ENCODE results near the gene FNDC3B.

Gene FNDC3B

DNA sequence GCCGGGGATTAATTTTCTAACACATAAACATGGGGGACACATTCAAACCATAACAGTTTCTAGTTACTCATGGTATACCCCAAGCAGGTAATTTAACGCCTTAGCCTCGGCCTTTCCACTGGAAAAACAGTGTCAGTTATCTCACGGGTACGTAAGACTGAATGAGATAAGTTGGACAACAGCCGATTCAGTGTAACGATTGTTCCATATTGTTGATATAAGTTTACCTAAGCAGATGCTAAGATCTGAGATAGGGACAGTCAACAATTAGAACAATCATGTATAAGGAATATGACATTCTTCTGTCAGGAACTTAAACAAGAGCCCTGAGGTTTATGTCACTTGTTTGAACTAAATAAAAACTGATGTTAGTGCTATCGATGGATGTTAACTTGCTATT lies 278.1 kb downstream of the FNDC3B start:
- DNase-seq: no peak

DNA sequence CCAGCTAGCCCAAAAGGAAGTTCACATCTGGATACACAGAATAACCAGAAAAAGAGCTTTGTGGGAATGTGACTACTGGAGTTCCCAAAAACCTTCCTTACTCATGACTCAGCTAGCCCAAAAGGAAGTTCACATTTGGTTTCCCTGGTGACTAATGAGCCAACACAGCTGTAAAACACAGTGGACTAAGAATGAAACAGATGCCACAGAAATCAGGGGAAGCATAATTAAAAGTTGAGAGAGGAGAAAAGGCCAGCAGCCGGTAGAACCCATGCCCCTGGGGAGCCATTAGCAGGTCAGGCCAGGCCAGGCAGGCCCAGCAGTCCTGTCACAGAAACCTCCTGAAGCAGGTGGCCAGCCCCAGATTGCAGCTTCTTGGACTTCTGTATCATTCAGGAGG lies 278.6 kb downstream of the FNDC3B start:
- DNase-seq: peak; percentile 72 to 87 (median 79)

DNA sequence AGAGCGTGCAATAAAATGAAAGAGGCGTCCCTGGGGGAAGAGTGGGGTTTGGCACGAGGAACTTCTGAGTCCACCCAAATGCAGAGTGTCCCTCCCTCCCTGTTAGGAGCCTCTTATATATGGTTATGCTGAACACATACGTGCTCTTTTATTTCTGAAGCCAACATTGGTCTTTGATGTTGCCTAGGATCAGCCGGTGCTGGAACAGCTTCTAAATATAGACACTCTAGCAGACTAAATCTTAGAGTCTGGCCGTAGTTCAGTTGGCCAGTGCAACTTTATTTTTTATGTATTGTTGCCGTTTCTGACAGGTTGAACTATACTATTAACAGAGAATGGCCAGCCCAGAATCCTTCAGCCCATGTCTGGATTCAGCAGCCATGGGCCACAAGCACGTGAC lies 280.2 kb downstream of the FNDC3B start:
- DNase-seq: no peak

DNA sequence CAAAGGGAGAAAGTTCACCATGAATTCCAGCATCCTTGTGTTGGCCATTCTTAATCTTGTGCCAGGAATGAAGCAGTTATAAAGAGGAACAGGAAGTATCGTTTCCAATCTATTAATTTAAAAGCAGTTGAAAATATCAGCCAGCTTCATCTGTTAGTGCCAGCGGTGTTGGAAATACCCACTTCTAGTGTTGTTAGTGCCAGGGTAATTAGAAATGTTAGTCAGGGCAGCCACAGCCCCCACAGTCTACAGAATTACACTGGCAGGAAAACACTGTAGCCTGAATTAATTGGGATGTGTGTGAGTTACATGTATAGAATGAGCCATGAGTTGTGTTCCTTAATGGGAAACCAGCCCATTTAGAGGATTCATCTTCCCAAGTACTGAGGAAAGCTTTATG lies 281.1 kb downstream of the FNDC3B start:
- DNase-seq: peak in 2 of 4 experiments; percentile 23 to 24

DNA sequence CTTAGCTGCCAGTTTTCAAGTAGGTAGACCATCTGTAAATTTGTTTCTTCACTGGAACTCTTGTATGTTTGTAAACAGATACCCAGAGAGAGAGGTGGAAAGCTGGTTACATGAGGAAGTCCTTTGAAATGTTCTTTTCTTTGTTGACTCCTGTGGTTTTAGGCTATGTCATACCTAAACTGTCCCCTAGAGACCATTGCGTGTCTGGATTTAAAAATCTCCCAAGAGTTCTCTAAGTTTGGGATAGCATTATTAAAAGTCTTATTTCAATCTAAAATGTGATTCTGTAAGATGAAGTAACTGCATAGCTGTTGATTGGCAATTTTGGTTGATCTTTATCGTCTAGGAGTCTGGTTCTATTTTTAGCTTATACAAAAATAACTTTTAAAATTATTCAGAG lies 281.7 kb downstream of the FNDC3B start:
- peak in 2 of 4 experiments; percentile 49 to 51 for DNase-seq

DNA sequence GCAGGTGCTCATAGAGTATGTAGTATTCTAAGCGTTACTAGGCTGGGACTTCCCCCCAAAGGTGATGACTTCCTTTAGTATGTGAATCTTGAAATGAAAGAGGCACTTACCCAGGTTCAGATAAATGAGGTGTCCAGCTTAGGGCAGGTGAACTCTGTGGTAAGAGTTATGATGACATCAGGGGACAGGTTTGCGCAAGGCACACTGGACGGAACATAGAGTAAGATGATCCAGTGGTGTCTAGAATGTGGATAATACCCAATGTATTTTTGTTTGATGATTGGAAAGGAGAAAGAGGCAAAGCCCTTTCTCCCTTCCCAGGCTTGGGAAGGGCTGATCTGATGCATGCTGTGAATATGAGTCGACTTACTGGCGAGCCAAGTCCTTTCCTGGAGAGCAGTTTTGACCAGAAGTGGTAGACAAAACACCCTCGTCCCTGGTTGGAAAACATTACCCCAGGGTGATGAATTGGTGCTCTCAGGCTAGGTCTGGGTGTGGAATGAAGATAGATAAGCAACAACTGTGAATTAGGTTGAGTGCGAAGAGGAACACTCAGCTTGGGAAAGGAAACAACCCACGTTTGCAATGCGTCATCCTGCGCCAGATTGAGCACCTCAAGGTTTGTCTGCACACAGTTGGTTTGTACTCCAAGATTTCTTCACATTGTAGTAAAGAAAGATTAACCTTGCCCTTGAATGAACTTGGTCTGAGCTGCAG lies 284.7 kb downstream of the FNDC3B start:
- DNase-seq: no peak

DNA sequence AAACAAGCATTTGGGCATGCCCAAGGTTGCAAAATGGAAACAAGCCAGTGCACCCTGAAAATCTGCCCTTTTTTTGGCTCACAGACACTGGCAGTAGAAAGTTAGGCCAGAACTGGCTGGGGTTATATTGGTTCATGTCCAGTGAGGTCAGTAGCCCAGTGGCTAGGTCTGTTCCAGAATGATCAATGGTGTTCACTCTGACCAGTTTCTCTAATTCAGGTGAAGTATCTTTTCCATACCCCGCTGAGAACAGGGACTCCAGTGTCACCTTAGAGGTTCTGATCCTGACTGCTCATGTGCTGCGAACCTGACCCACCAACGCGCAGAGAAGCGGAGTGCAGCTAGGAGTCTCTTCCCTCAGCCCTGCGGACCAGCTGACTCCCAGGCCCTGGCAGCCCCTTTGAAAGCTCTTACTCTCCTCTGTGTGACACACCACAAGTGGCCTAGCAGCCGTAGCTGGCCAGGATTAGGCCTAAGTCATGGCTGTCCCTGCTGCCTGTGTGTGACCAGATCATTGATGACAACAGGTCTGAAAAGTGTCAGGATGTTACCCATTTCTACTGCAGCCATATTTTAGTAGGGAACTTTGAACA lies 285.3 kb downstream of the FNDC3B start:
- DNase-seq: no peak

DNA sequence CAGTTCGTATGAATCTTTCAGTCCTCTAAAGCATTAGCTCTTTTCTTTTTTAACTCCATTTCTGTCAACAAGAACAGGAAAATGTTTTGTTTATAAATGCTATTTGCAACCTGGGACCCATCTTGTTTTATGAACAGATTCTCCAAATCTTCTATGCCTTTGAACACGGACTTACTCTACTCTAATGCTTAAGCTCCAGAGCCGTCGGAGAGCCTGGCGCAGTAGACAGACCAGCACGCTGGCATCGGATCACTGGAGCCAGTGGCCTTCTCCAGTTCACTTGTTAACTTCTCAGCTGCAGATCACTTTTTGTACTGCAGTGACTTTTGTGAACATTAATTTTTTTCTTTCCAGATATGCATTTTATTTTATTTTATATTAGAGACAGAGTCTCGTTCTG lies 286.1 kb downstream of the FNDC3B start:
- no peak for DNase-seq

DNA sequence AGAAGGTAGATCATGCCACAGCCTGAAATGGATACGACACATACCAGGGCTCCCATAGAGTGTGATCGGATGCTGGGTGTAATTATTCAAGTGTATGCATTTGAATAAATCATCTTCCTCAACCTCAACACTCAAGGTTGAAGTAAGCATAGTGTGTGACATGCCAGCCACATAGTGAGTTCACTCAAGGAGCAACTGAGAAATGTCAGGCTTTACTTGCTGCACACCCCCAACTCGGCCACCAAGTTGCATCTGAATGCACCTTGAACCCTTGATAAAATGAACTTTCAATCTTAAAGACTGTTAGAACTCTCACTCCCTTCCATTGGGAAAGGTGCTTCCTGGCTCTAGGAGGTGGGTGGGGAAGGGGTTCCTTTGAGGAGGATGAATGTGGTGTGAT lies 287.6 kb downstream of the FNDC3B start:
- DNase-seq: no peak

DNA sequence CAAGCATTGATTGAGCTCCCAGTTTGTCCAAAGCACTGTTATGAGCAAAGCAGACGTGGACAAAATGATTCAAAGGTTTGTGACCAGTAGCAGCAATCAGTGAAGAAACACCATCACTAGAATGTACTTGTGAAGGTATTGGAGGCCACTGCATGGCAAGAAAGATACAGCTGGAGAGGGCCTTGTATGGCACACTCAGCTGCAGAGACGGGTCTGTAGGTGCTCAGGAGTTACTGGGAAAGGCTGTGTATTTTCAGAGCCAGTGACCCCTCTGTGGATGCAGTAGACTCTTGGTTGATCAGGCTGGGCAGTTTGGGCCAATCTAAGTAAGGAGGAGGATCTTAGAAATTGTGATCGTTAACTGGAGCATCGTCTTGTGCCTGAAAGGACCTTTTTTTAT lies 288.9 kb downstream of the FNDC3B start:
- no peak for DNase-seq

DNA sequence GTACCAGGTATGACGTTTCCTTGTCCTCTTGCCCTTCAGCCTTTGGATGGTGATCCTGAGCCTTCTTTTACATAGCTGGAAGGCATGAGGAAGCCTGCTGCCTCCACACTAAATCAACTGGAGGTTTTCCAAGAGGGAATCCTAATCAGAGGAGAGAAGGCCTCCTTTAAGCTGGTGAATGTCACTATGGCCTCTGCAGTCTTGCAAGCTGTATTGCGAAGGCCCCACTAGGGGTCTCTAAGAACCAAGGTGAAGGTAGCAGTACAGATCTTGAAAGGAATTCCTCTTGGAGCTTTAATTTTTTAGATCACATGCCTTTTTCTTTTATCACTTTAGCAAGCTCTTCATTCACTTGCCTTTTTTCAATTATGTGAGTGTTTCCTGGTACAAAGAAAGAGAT lies 289.7 kb downstream of the FNDC3B start:
- no peak for DNase-seq

DNA sequence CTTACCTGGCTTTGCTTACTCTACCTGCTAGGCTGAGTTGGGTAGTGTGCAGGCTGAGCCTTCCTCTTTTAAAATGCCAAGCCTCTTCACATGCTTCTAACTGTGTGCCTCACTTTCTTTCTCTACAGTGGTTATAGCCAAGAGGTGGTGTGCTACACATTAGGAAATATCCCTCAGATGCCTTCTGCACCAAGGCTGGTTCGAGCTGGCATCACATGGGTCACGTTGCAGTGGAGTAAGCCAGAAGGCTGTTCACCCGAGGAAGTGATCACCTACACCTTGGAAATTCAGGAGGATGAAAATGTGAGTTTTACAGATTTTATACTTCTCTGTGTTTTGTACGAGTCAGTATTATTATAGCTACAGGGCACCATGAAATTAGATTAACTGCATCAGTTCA lies 291.0 kb downstream of the FNDC3B start:
- DNase-seq: no peak

DNA sequence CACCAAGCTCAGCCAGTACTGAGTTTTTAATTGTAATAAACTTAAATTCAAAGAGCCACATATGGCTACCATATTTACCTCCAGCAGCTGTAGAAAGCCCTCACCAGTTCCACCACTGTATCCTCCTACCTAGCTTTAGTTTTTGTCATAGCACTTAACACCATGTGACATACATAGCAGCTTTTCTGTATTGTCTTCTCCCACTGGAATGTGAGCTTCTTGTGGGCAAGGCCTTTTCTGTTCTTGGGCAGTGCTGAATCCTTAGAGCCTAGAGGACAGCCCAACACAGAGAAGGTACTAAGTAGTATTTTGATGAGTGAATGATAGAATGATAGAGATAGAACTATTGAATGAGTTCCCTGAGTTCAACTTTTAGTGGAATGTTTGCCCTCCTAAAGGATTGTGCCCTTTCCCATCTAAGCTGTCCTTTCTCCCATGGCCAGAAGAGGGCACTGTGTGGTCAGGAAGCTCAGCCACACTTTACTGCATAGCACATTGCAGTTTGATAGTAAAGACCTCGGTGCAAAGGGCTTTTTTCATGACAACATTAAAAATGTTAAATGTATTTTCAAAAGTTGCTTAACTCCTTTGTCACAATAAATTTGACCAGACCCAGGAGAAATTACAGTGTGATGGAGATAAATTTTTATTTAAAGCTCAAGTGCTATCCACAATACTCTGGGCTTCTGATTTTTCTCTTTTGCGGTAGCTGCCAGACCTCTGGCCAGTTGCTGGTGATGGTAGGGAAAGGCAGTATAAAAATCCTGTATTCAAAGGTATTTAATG lies 293.1 kb downstream of the FNDC3B start:
- DNase-seq: peak; percentile 48 to 68 (median 60)

DNA sequence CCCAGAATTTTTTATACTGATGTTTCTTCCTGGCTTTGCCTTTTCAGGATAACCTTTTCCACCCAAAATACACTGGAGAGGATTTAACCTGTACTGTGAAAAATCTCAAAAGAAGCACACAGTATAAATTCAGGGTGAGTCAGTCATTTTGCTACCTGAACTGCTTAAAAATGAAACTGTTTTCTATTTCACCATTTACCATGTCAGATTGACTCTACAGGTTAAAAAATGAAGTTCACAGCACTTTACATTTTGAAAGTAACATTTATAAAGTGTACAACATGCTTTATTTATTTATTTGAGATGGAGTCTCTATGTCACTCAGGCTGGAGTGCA lies 293.6 kb downstream of the FNDC3B start:
- DNase-seq: no peak

DNA sequence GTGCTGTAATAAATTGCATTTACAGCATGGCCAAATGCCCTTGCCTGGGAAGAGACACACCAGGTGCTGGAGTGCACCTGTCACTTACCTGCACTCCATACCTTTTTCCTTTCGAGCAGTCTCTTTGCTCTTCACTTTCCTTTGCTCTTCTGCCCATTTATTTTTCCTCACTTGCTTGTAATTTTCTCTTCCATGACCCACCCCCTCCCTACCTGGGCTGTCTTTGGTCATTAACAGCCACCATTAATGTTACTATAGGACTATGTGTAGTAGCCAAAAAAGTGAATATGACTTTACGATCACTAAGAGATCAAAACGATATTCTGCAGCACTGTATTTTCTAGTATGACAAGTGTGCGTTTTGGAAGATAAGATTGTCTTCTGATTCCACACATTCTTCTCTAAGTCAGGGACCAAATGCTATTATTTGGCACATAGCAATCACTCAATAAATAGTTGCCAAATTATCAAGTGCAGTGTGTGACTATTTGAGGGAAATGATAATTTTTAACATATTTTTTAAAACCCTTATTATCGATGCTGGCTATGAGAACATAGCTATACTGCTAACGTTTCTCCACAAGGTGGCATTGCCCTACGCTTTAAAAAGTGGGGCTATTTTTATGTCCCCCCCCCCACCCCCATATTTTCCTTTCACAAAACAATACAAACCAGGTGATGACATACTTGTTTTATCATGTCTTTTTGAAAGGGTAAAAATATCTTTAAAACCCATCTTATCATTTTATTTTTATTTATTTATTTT lies 294.5 kb downstream of the FNDC3B start:
- no peak for DNase-seq

DNA sequence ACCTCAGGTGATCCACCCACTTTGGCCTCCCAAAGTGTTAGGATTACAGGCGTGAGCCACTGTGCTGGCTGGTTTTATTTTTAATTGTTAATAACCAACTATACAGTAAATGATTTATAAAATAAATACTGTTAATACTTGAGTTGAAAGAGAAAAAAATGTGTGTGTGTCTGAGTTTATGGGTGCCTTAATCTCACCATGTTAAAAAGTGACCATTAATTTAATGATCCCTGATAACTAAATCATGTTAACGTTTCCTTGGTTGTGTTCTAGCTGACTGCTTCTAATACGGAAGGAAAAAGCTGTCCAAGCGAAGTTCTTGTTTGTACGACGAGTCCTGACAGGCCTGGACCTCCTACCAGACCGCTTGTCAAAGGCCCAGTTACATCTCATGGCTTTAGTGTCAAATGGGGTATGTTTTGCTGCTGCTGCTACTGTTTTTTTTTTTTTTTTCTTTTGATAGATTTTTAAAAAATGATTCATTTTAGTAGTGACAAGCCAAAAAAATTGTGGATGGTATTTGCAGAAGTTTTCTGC lies 295.4 kb downstream of the FNDC3B start:
- DNase-seq: no peak

DNA sequence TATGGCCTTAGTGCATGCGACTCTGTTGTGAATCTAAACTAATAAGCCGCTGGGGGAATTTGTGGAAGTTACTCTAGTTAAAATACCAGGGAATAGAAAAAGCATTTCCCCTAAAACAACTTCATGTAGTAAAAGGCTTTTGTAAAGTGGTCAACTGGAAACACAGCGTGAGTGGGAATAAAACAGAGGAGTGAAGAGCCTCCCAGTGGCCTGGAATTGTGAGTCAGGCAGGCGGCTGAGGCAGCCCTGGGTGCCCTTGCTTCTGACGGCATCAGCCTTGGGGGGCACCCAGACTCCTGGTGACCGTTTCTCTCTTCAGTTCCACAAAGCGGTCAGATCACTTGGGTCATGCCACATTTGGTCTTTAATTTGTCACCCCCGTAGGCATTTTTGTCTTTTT lies 300.5 kb downstream of the FNDC3B start:
- DNase-seq: no peak

DNA sequence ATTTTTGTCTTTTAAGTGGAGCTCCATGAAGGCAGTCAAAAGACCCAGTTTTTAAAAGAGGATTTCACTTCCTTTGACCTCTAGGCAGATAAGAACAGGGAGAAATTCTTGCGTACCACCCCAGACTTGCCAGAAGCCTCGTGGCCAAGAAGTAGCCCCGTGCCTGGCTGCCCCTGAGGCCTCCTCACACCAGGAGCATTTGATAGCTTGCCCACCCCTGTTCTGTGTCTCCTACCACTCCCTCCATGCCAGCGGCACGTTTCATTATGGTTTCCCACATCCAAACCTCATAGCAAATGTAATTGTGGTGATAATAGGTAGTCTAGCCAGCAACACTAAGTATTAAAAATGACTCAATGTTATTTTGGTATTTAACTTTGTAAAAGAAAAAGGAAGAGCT lies 301.2 kb downstream of the FNDC3B start:
- DNase-seq: no peak

DNA sequence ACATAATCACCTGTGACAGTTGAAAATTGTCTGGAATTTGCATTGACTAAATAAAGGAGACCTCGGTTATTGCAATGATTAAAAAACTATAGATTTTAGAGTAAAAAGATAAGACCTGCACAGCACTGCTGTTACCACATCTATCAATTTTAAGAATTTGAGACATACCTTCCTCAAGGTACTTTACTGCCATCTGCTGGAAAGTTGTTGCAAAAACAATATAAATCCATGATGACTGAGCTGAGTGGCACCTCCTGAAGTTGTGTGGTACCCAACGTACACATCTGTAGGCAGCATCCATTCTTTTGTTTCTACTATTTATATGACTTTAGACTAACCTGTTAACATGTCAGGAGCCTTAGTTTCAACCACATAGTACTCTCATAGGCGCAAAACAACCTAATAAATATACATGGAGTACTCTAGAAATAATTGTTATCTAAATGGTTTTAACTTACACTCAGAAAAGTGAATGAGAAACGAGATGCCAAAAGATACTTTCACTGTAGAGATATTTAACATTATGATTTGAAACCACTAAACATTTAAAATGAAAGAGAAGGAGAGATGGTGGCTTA lies 302.2 kb downstream of the FNDC3B start:
- DNase-seq: peak; percentile 17 to 81 (median 64)

DNA sequence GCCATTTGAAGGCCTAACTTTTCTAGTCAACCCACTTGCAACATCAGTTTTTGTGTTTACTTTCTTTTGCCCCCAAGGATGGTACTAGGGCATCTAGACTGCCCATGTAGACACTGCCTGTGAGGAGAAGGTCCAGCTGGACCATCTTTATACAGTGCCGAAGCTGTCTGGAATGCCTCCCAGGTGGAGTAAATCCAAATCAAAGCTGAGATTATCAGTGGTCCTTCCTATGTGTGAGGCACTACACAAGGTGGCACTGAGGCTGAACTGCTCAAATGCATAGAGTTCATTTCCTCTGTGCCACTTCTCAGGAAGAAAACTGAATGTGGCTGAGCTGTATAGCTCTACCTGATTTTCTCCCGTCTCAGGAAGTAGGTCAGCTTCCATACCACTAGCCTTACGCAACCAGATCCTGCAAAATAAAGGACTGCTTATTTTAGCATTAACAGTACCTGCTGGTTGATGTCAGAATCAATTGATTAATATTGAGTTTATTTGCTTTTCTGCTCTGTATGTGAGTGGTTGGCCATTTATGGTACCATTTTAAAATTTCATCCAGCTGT lies 302.8 kb downstream of the FNDC3B start:
- no peak for DNase-seq

DNA sequence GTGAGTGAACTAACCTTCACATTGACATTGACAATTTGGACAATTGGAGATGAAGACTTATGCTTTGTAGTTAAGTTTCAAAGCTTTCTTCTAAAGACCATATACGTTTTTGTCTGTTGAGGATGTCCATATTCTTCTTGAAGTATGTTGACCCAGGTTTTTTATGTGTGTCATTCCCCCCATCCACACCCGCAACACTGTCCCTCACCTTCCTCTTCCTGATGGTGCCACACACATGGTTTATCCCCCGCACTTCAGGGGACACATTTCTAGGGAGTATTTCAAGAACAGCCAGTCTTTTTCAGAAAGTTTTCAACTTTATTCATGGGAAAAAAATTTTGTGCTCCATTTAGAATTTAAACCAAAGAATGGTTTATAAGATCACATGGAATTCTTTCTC lies 303.7 kb downstream of the FNDC3B start:
- no peak for DNase-seq

DNA sequence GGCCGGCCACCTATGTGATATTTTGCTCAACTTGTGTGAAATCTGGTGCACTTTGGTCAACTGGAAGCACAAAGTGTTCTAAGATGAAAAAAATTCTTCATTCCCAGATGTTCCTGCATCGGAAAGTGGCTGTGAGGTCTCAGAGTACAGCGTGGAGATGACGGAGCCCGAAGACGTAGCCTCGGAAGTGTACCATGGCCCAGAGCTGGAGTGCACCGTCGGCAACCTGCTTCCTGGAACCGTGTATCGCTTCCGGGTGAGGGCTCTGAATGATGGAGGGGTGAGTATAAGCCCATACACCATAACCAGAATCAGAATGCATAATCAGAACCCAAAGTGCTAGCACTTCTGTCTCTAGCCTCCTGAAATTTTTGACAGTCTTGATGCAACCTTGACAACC lies 304.6 kb downstream of the FNDC3B start:
- no peak for DNase-seq

Measured in suppressor macrophage (primary cell).